WTC11 (cell line): ENCODE data around the gene PGD. TPM values are rescaled to one million over a fixed set of nuclear protein-coding genes. Genes with fewer than 3 reads are reported as not detected.

ENCODE experiments used
- CBFB ChIP-seq: sonication (generic); formaldehyde crosslinking; IDR thresholded peaks from 2 replicates; pipeline ENCODE4 v1.8.1; 2022; ENCODE audit warnings: mild to moderate bottlenecking, low read depth, missing genetic modification reagents
- CREM ChIP-seq: sonication (generic); formaldehyde crosslinking; IDR thresholded peaks from 2 replicates; pipeline ENCODE4 v1.8.1; 2022; ENCODE audit warnings: mild to moderate bottlenecking, missing genetic modification reagents, moderate library complexity
- CTCF ChIP-seq: fragments of 200-600 bp; IDR thresholded peaks from 2 replicates; pipeline ENCODE4 v1.8.0; 2022; ENCODE audit warnings: antibody characterized with exemption
- E2F1 ChIP-seq: sonication (generic); formaldehyde crosslinking; IDR thresholded peaks from 2 replicates; pipeline ENCODE4 v1.8.0; 2022; ENCODE audit warnings: mild to moderate bottlenecking, missing genetic modification reagents
- E2F5 ChIP-seq: sonication (generic); formaldehyde crosslinking; IDR thresholded peaks from 2 replicates; pipeline ENCODE4 v1.8.1; 2022; ENCODE audit warnings: mild to moderate bottlenecking, moderate library complexity, missing genetic modification reagents
- ERG ChIP-seq: fragments of 250-450 bp; sonication (Bioruptor Pico); IDR thresholded peaks from 2 replicates; pipeline ENCODE4 v1.8.0; 2021; ENCODE audit warnings: mild to moderate bottlenecking
- FOXP1 ChIP-seq: sonication (generic); formaldehyde crosslinking; IDR thresholded peaks from 2 replicates; pipeline ENCODE4 v1.8.0; 2022; ENCODE audit warnings: missing genetic modification reagents, mild to moderate bottlenecking, moderate library complexity, borderline replicate concordance
- GRHL2 ChIP-seq: fragments of 250-450 bp; sonication (Bioruptor Pico); IDR thresholded peaks from 2 replicates; pipeline ENCODE4 v1.8.0; 2022; ENCODE audit warnings: mild to moderate bottlenecking, moderate library complexity; ENCODE audit not compliant: insufficient replicate concordance, severe bottlenecking
- HMGA2 ChIP-seq: fragments of 250-450 bp; sonication (Bioruptor Pico); IDR thresholded peaks from 2 replicates; pipeline ENCODE4 v1.4.0; 2021; ENCODE audit warnings: mild to moderate bottlenecking, moderate library complexity
- IRF2 ChIP-seq: sonication (generic); formaldehyde crosslinking; IDR thresholded peaks from 2 replicates; pipeline ENCODE4 v1.8.0; 2022; ENCODE audit warnings: low read depth, missing genetic modification reagents, borderline replicate concordance
- MXD4 ChIP-seq: fragments of 250-450 bp; sonication (Bioruptor Pico); IDR thresholded peaks from 2 replicates; pipeline ENCODE4 v1.8.0; 2021; ENCODE audit warnings: mild to moderate bottlenecking, moderate library complexity, borderline replicate concordance
- PRDM15 ChIP-seq: sonication (generic); formaldehyde crosslinking; IDR thresholded peaks from 2 replicates; pipeline ENCODE4 v1.8.0; 2022; ENCODE audit warnings: missing genetic modification reagents
- PRRX2 ChIP-seq: fragments of 250-450 bp; sonication (Bioruptor Pico); IDR thresholded peaks from 2 replicates; pipeline ENCODE4 v1.8.0; 2021; ENCODE audit warnings: mild to moderate bottlenecking
- SOX15 ChIP-seq: fragments of 250-450 bp; sonication (Bioruptor Pico); IDR thresholded peaks from 2 replicates; pipeline ENCODE4 v1.9.0; 2021; ENCODE audit warnings: mild to moderate bottlenecking
- STAT6 ChIP-seq: sonication (generic); formaldehyde crosslinking; conservative IDR thresholded peaks from 2 replicates; pipeline ENCODE4 v1.8.1; 2023; ENCODE audit warnings: mild to moderate bottlenecking, low read depth, missing genetic modification reagents, moderate library complexity
- USF1 ChIP-seq: sonication (generic); formaldehyde crosslinking; IDR thresholded peaks from 2 replicates; pipeline ENCODE4 v1.8.0; 2022; ENCODE audit warnings: mild to moderate bottlenecking, missing genetic modification reagents
- ZBTB43 ChIP-seq: sonication (generic); formaldehyde crosslinking; IDR thresholded peaks from 2 replicates; pipeline ENCODE4 v1.8.1; 2023; ENCODE audit warnings: mild to moderate bottlenecking, missing genetic modification reagents
- ZNF121 ChIP-seq: sonication (generic); formaldehyde crosslinking; IDR thresholded peaks from 2 replicates; pipeline ENCODE4 v1.8.0; 2023; ENCODE audit warnings: missing genetic modification reagents
- ZNF138 ChIP-seq: sonication (generic); formaldehyde crosslinking; conservative IDR thresholded peaks from 2 replicates; pipeline ENCODE4 v1.8.1; 2022; ENCODE audit warnings: mild to moderate bottlenecking, moderate library complexity, missing genetic modification reagents
- ZNF232 ChIP-seq: sonication (generic); formaldehyde crosslinking; IDR thresholded peaks from 2 replicates; pipeline ENCODE4 v1.8.0; 2022; ENCODE audit warnings: mild to moderate bottlenecking, missing genetic modification reagents
- ZNF317 ChIP-seq: sonication (generic); formaldehyde crosslinking; IDR thresholded peaks from 2 replicates; pipeline ENCODE4 v1.8.1; 2023; ENCODE audit warnings: low read depth, mild to moderate bottlenecking, moderate library complexity, missing genetic modification reagents, borderline replicate concordance
- ZNF416 ChIP-seq: fragments of 250-450 bp; sonication (Bioruptor Pico); IDR thresholded peaks from 2 replicates; pipeline ENCODE4 v1.9.0; 2021; ENCODE audit warnings: mild to moderate bottlenecking, inconsistent platforms
- ZSCAN18 ChIP-seq: fragments of 250-450 bp; sonication (Bioruptor Pico); IDR thresholded peaks from 2 replicates; pipeline ENCODE4 v2.1.2; 2022; ENCODE audit warnings: mild to moderate bottlenecking, moderate library complexity
- total RNA-seq: library from RNA; stranded (reverse); gene quantifications from 3 replicates; pipeline ENCODE4 v1.2.3, GENCODE V29; 2021

Gene PGD
- total RNA-seq, 1 experiment from 2014 or later, result 278 TPM

GRCh38 chr1:10398734-10399443 lies at the start of gene PGD (continued):
- TF ChIP-seq ZBTB43 (CRISPR knock-in tag) (peak; percentile 21; the same call in 1 of the 2 replicates), ZNF138 (CRISPR knock-in tag) (no peak), MXD4 (CRISPR knock-in tag) (no peak), CBFB (no peak), GRHL2 (CRISPR knock-in tag) (no peak), PRRX2 (no peak), FOXP1 (CRISPR knock-in tag) (peak; percentile 43; the same call in 1 of the 2 replicates), ZNF416 (CRISPR knock-in tag) (no peak), USF1 (CRISPR knock-in tag) (peak; percentile 65), E2F5 (CRISPR knock-in tag) (peak; percentile 23; the same call in 1 of the 2 replicates), ZNF232 (CRISPR knock-in tag) (peak; percentile 65), PRDM15 (peak; percentile 45), SOX15 (CRISPR knock-in tag) (no peak), CREM (CRISPR knock-in tag) (0 out of 2 replicates have a peak, but pooled peaks have one; percentile 35), E2F1 (CRISPR knock-in tag) (0 out of 2 replicates have a peak, but pooled peaks have one; percentile 51), HMGA2 (no peak), CTCF (no peak), ERG (CRISPR knock-in tag) (peak; percentile 45; the same call in 1 of the 2 replicates), ZSCAN18 (no peak), ZNF317 (CRISPR knock-in tag) (no peak), STAT6 (CRISPR knock-in tag) (no peak), IRF2 (CRISPR knock-in tag) (no peak), ZNF121 (CRISPR knock-in tag) (peak; percentile 59; the same call in 1 of the 2 replicates)
